Esophagus muscularis mucosa (tissue), 4 donors: ENCODE results near the gene SWAP70. TPM values are rescaled to one million over a fixed set of nuclear protein-coding genes. Genes with fewer than 3 reads are reported as not detected.

Experiments used
- DNase-seq: peaks from one replicate; pipeline ENCODE4 v3.0.0-alpha.2; 2017; ENCODE audit errors: extremely low spot score
- H3K27ac ChIP-seq, 4 donors: fragments of 200-600 bp; sonication (generic); replicated peaks in 1 of 4; 1 replicate in 3 of 4; 2 replicates in 1 of 4; pipeline ENCODE4 v1.5.1; 2016 to 2019; ENCODE audit warnings: mild to moderate bottlenecking in 1 of 4
- H3K27me3 ChIP-seq, 4 donors: fragments of 200-600 bp; sonication (generic); one replicate each; pipeline versions ENCODE4 v1.5.1 to v1.6.0; 2016 to 2019
- H3K36me3 ChIP-seq, 4 donors: fragments of 200-600 bp; sonication (generic); one replicate each; pipeline ENCODE4 v1.5.1; 2016 to 2019
- H3K4me1 ChIP-seq, 4 donors: fragments of 200-600 bp; sonication (generic); one replicate each; pipeline ENCODE4 v1.5.1; 2016 to 2019
- H3K4me3 ChIP-seq, 4 donors: fragments of 200-600 bp; sonication (generic); 1 replicate in 2 of 4; 2 replicates in 2 of 4; pipeline ENCODE4 v1.5.1; 2016 to 2019; ENCODE audit warnings: mild to moderate bottlenecking in 4 of 4, moderate library complexity in 1 of 4
- H3K9me3 ChIP-seq, 4 donors: fragments of 200-600 bp; sonication (generic); 1 replicate in 3 of 4; 2 replicates in 1 of 4; pipeline ENCODE4 v1.5.1; 2016 to 2019
- EP300 ChIP-seq: sonication (generic); formaldehyde crosslinking; IDR thresholded peaks from one replicate; pipeline ENCODE4 v1.6.1; 2017; ENCODE audit warnings: antibody characterized with exemption
- POLR2A ChIP-seq: fragments of 450-650 bp; IDR thresholded peaks from one replicate; pipeline ENCODE4 v1.6.1; 2017; ENCODE audit warnings: antibody characterized with exemption, moderate library complexity, mild to moderate bottlenecking, low read depth
- POLR2AphosphoS5 ChIP-seq, 2 donors: sonication (generic); formaldehyde crosslinking; IDR thresholded peaks; one replicate each; pipeline ENCODE4 v1.6.1; 2017; ENCODE audit warnings: antibody characterized with exemption in 2 of 2
- WGBS: methylation state at CpG from one replicate; pipeline ENCODE4 v1.1.5; 2018; 5-methylcytosine and 5-hydroxymethylcytosine counted together
- intact Hi-C: fragments of 100-400 bp; cut with DNase I; formaldehyde crosslinking; loops from one replicate; pipeline ENCODE4 v1.15.1; 2023
- total RNA-seq, 4 donors: library from RNA; depleted of rRNA; stranded (reverse); fragments of >200 nt; gene quantifications; one replicate each; pipeline versions ENCODE4 v1.1.0 to v1.2.1, GENCODE V29; 2016
- TF ChIP-seq, protein P1 (sequence below), 3 experiments: fragments of 200-600 bp in 2 of 3; fragments of 450-650 bp in 1 of 3; sonication (generic) in 2 of 3; IDR thresholded peaks; one replicate each; pipeline ENCODE4 v1.5.1; 2017 to 2019; ENCODE audit warnings: antibody characterized with exemption in 3 of 3, mild to moderate bottlenecking in 2 of 3, moderate library complexity in 1 of 3

The SWAP70 gene
- total RNA-seq, 4 donors from 2014 or later: 37.8 to 54.9 (median 46.5) TPM

- H3K27me3 ChIP-seq: no peaks in the 10 kb centered on the region
- 67% methylated on average over 6 of the region's 6 CpGs for WGBS
- peaks cover 0 to 4% (median 0%) of the 10 kb centered on the region in 4 donors for H3K4me1 ChIP-seq
- DNase-seq: no peak
- no peaks in the 10 kb centered on the region for H3K9me3 ChIP-seq
- no peak overlapping the region for H3K27ac ChIP-seq
- H3K4me3 ChIP-seq: no peak overlapping the region
- no peaks in the 10 kb centered on the region for H3K36me3 ChIP-seq
- TF ChIP-seq EP300 (no peak), POLR2AphosphoS5 (IDR thresholded peaks at IDR 0.05) (no peak), POLR2A (no peak)
- TF ChIP-seq, protein P1, sequence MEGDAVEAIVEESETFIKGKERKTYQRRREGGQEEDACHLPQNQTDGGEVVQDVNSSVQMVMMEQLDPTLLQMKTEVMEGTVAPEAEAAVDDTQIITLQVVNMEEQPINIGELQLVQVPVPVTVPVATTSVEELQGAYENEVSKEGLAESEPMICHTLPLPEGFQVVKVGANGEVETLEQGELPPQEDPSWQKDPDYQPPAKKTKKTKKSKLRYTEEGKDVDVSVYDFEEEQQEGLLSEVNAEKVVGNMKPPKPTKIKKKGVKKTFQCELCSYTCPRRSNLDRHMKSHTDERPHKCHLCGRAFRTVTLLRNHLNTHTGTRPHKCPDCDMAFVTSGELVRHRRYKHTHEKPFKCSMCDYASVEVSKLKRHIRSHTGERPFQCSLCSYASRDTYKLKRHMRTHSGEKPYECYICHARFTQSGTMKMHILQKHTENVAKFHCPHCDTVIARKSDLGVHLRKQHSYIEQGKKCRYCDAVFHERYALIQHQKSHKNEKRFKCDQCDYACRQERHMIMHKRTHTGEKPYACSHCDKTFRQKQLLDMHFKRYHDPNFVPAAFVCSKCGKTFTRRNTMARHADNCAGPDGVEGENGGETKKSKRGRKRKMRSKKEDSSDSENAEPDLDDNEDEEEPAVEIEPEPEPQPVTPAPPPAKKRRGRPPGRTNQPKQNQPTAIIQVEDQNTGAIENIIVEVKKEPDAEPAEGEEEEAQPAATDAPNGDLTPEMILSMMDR (IDR thresholded peaks at IDR 0.05): no peak
- intact Hi-C loops: no loop called here
Measured at GRCh38 chr11:9625162-9625561, 38.7 kb upstream of the SWAP70 start.

GRCh38 chr11:9625728-9626127, 38.1 kb upstream of the SWAP70 start:
- no peaks in the 10 kb centered on the region for H3K27me3 ChIP-seq
- no peak overlapping the region for H3K4me3 ChIP-seq
- H3K27ac ChIP-seq: peak overlapping the region in 1 of 4 donors; percentile 10
- no peak for TF ChIP-seq POLR2AphosphoS5 (IDR thresholded peaks at IDR 0.05)
- TF ChIP-seq, protein P1 (IDR thresholded peaks at IDR 0.05): no peak
- no peak for TF ChIP-seq EP300
- TF ChIP-seq POLR2A: no peak
- no peak for DNase-seq
- H3K9me3 ChIP-seq: no peaks in the 10 kb centered on the region
- WGBS: 65% methylated on average over 3 of the region's 3 CpGs
- no peaks in the 10 kb centered on the region for H3K36me3 ChIP-seq
- intact Hi-C loops: no loop called here
- H3K4me1 ChIP-seq: peaks cover 0 to 4% (median 0%) of the 10 kb centered on the region in 4 donors

DNA sequence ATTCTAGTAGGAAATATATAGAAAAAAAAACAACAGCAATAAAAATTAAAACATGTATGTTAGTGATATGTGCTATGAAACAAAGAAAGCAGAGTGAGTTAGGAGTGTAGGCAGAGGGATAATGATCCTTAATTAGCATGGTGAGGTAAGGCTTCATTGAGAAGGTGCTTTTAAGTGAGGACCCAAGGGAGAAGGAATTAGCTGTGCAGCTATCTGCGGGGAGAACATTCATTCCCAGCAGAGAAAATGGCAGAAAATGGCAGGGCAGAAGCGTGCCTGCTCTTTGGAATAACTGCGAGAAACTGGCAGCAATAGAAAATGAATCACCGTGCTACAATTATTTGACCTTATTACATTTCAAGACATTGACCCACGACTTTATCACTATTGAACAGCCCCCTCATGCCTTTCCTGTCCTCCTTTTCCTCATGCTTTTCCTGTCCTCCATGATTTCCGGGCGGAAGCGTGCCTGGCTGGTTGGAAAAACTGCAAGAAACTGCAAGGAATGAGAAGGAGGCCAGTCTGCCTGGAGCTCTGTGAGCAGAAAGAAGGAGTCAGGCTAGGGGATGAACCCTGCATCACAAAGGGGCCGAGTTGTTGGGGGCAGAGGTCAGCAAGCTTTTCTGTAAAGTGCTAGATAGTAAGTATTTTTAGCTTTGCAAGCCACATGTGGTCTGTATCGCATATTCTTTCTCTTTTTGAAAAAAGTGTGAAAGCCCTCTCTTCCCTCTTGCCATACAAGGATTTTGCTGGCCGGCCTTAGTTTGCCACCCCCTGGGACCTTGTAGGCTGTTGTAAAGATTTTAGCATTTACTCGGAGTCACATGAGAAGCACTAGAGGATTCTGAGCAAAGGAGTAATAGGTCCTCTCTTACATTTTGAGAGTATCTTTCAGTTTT, 37.1 kb upstream of the SWAP70 start:
- Histone ChIP-seq H3K27ac (peak overlapping the region in 2 of 4 donors; percentile 6 to 53), H3K9me3 (no peaks in the 10 kb centered on the region), H3K27me3 (no peaks in the 10 kb centered on the region), H3K4me3 (no peak overlapping the region), H3K36me3 (no peaks in the 10 kb centered on the region), H3K4me1 (peaks cover 0 to 4% (median 0%) of the 10 kb centered on the region in 4 donors)
- no peak for DNase-seq
- TF ChIP-seq POLR2AphosphoS5 (IDR thresholded peaks at IDR 0.05) (peak; percentile 41 to 45), POLR2A (no peak)
- WGBS: 74% methylated on average over 12 of the region's 12 CpGs
- intact Hi-C loops: no loop called here

DNA sequence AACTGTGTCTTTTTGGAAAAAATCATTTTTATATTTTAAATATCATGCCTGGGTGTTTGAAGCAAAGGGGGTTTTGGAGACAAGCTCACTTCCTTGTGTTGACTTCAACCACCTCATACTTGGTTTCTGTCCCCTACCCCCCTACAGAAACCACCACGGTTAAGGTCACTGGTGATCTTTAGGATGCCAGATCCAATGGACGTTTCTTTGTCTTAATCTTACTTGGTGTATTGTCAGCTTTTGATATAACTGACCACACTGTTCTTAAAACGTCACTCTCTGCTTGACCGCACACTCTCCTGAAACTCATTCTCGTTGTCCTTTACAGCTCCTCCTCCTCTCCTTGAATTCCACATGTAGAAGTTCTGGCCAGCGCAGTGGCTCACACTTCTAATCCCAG, 34.8 kb upstream of the SWAP70 start:
- Histone ChIP-seq H3K27me3 (no peaks in the 10 kb centered on the region), H3K4me3 (no peak overlapping the region), H3K27ac (no peak overlapping the region), H3K9me3 (no peaks in the 10 kb centered on the region), H3K36me3 (no peaks in the 10 kb centered on the region), H3K4me1 (peaks cover 0 to 4% (median 0%) of the 10 kb centered on the region in 4 donors)
- intact Hi-C loops: no loop called here
- 97% methylated on average over 6 of the region's 6 CpGs for WGBS
- no peak for TF ChIP-seq POLR2AphosphoS5 (IDR thresholded peaks at IDR 0.05)
- TF ChIP-seq, protein P1 (IDR thresholded peaks at IDR 0.05): no peak
- no peak for TF ChIP-seq EP300
- no peak for TF ChIP-seq POLR2A
- no peak for DNase-seq

GRCh38 chr11:9633679-9634078, 30.2 kb upstream of the SWAP70 start:
- no peak for DNase-seq
- WGBS: 81% methylated on average over 2 of the region's 2 CpGs
- TF ChIP-seq POLR2A: no peak
- TF ChIP-seq, protein P1 (IDR thresholded peaks at IDR 0.05): no peak
- TF ChIP-seq POLR2AphosphoS5 (IDR thresholded peaks at IDR 0.05): no peak
- TF ChIP-seq EP300: no peak
- H3K9me3 ChIP-seq: no peaks in the 10 kb centered on the region
- H3K4me1 ChIP-seq: peaks cover 0 to 9% (median 2%) of the 10 kb centered on the region in 4 donors
- H3K36me3 ChIP-seq: no peaks in the 10 kb centered on the region
- intact Hi-C loops: no loop called here
- H3K4me3 ChIP-seq: no peak overlapping the region
- no peaks in the 10 kb centered on the region for H3K27me3 ChIP-seq
- H3K27ac ChIP-seq: no peak overlapping the region
